ENCODE data around the gene CD200R1. TPM values are rescaled to one million over a fixed set of nuclear protein-coding genes. Genes with fewer than 3 reads are reported as not detected.

The CD200R1 gene
- total RNA-seq, 1 experiment from 2014 or later, result not detected

GRCh38 chr3:112974178-112974517, 755 bp downstream of the CD200R1 start:
- DNase-seq (ENCODE audit: low read depth), result no peak

DNA sequence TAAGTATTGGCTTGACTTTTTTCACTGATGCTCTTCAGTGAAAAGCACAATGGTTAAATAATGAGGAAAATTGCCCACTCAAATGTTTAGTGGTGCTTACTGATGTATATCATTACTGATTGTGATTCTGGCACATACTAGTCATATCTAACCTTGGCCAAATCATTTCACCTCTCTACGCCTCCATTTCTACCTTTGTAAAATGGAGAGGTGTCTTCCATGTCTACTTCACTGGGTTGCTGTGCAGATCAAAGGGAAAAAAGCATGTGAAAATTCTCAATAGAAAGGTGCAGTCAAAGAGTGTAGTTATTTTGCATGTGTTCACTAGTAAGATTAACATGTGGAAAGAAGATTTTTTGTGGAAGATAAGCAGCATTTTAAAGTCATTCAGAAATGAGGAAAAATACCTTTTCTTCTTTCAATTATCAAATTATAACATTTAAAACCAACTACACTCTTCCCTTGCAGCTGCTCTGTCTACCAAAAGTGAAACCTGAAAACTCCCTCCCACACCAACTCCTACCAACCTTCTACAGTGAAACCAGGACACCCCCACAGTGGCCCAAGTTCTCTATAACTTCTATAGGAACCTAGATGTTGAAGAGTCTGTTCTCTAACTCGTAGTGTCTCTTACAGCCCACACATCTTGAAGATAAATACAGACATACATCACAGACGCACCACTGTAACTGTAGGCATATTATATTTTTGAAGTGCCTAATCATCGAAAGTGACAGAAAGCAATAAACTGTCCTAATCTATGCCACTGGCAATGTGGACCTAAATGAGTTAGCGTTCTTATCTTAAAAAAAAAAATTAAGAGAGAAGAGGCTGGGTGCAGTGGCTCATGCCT, 1.4 kb downstream of the CD200R1 start:
- no peak for DNase-seq (ENCODE audit: low read depth)

- DNase-seq (ENCODE audit: low read depth), result no peak
Measured at GRCh38 chr3:112972158-112972557, 2.7 kb downstream of the CD200R1 start.

- no peak for DNase-seq (ENCODE audit: low read depth)
Measured at GRCh38 chr3:112967828-112968227, 7.1 kb downstream of the CD200R1 start.

- DNase-seq (ENCODE audit: low read depth), result no peak
Measured at GRCh38 chr3:112967425-112967824, 7.5 kb downstream of the CD200R1 start.

- DNase-seq (ENCODE audit: low read depth), result no peak
Measured at GRCh38 chr3:112966633-112967032, 8.3 kb downstream of the CD200R1 start.

DNA sequence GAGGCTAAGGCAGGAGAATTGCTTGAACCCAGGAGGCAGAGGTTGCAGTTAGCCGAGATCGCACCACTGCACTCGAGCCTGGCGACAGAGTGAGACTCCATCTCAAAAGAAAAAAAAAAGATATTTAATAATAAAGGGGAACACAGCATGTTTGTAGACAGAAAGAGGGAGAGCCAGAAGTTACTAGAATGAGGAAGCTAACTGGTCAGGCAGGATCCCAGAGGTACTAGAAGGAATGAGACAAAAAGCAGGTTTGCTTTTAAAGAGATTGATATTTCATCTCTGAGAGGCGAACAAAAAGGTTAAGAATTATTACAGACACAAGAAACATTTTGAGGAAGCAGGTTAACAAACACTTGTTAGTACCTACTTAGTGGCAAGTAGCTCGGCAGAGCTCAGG, 9.2 kb downstream of the CD200R1 start:
- DNase-seq (ENCODE audit: low read depth), result no peak

DNA sequence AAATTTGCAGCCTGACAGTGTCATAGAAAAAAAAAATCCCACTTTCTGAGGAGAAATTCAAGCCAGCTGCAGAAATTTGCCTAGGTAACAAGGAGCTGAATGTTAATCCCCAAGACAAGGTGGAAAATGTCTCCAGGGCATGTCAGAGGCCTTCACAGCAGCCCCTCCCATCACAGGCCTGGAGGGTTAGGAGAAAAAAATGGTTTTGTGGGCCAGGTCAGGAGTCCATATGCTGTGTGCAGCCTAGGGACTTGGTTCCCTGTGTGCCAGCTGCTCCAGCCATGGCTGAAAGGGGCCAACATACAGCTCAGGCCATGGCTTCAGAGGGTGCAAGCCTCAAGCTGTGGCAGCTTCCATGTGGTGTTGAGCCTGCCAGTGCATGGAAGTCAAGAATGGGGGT, 11.2 kb downstream of the CD200R1 start:
- DNase-seq (ENCODE audit: low read depth), result no peak

- no peak for DNase-seq (ENCODE audit: low read depth)
Measured at GRCh38 chr3:112958811-112959560, 15.9 kb downstream of the CD200R1 start.

DNA sequence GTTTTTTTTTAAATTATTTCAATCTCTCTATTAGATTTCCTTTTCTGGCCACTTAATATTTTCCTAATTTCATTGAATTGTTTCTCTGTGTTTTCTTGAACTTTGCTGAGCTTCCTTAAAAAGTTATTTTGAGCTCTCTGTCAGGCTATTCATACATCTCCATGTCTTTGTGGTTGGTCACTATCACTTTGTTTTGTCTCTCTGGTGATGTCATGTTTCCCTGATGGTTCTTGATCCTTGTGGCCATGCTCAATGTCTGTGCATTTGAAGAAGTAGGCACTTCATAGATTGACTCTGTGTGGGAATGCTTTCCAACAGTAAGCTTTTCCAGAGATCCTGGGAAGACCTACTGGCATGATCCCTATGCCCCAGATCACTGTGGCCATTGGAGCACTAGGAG, 18.6 kb downstream of the CD200R1 start:
- no peak for DNase-seq (ENCODE audit: low read depth)

DNA sequence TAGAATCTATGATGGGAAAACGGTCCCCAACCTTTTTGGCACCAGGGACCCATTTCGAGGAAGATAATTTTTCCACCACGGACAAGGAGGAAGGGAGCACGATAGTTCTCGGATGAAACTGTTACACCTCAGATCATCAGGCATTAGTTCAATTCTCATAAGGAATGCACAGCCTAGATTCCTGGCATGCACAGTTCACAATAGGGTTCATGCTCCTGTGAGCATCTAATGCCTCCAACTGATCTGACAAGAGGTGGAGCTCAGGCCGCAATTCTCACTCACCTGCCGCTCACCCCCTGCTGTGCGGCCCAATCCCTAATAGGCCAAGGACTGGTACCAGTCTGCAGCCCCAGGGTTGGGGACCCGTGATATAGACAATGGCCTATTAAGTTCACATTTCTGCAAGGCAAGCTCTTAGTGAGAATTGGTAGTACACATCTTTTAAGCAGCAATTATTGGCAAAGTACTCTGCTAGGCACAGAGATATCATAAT, 26.5 kb downstream of the CD200R1 start:
- no peak for DNase-seq (ENCODE audit: low read depth)

DNA sequence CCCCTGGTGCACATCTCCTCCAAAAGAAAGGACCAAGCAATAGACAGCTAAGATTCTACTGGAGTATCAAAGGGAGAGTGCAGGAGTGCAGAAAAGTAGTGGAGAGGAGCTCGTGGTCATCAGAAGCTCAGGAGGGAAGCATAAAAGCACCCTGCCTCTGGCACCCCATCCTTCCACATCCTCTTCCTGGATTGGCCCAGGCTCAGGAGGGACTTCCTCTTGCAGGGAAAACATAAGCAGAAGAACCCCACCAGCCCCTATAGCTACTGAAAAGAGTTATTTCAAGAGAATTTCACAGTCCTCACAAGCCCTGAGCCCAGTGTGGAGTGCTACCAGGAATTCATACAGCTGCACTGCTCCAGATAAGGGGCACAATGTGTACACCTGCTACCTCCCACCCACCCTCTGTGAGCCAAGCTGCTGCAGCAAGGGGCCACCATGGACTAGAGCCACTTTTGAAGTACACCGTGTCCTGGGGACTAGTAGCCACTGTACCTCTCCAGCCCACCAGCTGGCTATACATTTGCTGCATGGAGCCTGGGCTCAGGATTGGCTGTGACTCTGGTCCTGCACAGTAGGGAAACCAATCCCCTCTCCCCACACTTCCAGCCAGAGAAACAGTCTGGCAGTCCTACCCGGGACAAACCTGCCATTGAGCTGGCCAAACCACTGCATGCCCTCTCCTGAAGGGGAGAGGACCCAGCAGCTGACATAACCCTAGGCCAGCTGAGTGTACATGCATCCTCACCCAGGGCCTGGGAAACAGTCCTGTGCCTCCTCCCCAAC, 43.0 kb downstream of the CD200R1 start:
- DNase-seq (ENCODE audit: low read depth), result no peak

GRCh38 chr3:112930771-112931170, 44.1 kb downstream of the CD200R1 start:
- no peak for DNase-seq (ENCODE audit: low read depth)

GRCh38 chr3:112925969-112926368, 48.9 kb downstream of the CD200R1 start:
- no peak for DNase-seq (ENCODE audit: low read depth)

GRCh38 chr3:112925560-112925959, 49.3 kb downstream of the CD200R1 start:
- DNase-seq (ENCODE audit: low read depth), result no peak

DNA sequence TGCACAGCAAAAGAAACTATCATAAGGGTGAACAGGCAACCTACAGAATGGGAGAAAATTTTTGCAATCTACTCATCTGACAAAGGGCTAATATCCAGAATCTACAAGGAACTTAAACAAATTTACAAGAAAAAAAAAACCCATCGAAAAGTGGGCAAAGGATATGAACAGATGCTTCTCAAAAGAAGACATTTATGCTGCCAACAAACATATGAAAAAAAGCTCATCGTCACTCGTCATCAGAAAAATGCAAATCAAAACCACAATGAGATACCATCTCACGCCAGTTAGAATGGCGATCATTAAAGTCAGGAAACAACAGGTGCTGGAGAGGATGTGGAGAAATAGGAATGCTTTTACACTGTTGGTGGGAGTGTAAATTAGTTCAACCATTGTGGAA, 55.4 kb downstream of the CD200R1 start:
- peak; percentile 76 for DNase-seq (ENCODE audit: low read depth)

- DNase-seq (ENCODE audit: low read depth), result no peak
Measured at GRCh38 chr3:112908252-112908651, 66.7 kb downstream of the CD200R1 start.

DNA sequence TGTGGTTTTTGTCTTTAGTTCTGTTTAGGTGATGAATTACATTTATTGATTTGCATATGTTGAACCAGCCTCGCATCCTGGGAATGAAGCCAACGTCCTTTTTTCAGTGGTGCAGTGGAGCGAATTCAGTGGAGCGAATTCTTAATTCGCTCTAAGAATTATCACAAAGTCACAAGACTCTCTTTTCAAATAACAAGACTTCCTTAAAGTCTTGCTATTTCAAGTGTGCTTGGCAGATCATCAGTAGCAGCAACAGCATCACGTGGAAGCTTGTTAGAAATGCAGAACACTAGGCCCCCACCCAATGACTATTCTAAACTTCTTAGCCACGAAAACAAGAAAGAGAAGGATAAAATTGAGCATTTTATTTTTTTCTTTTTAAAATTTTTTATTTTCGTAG, 70.1 kb downstream of the CD200R1 start:
- no peak for DNase-seq (ENCODE audit: low read depth)

- no peak for DNase-seq (ENCODE audit: low read depth)
Measured at GRCh38 chr3:112900113-112900512, 74.8 kb downstream of the CD200R1 start.

GRCh38 chr3:112897791-112898190, 77.1 kb downstream of the CD200R1 start:
- no peak for DNase-seq (ENCODE audit: low read depth)

- DNase-seq (ENCODE audit: low read depth), result peak; percentile 83
Measured at GRCh38 chr3:112894258-112894657, 80.6 kb downstream of the CD200R1 start.

- no peak for DNase-seq (ENCODE audit: low read depth)
Measured at GRCh38 chr3:112889357-112889756, 85.5 kb downstream of the CD200R1 start.

Data from LHCN-M2 (cell line).